ENCODE measurements around the gene ZDHHC7. TPM values are rescaled to one million over a fixed set of nuclear protein-coding genes. Genes with fewer than 3 reads are reported as not detected.
A peak's percentile ranks its signal among the peaks of the same experiment; 100 is the strongest.

ZDHHC7 gene
- total and polyA plus RNA-seq, 9 of the 15 experiments (the other 6 are each of a cell fraction or from before 2014, with no cell fraction given) = 1.7 to 49.7 (median 37.4) TPM

DNA sequence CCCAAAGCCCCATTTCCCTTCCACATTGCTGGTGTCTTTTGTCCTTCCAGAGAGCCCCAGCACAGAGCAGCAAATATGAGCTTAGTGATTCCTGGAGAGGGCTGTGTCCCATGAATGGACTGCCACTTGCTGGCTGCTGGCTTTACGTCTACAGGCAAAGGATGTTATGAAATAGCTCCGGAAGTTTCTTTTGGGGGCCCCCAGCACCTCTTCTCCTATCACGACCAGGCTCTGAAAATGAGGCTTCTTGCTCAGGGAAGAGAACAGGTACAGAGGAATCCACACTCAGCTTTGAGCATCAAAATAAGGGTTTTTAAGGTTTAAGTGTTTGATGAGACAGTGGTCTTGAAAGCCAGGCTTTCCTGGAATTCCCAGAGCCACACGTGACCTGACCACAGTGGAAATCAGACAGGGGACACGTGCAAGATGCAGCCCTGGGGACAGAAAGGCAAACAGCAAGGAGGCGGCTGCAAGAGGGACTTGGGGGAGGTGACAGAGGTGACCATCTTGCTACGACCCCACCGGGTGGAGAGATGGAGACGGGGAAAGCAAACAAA is 58.1 kb downstream of the ZDHHC7 start (continued):
- TF ChIP-seq, protein P1, sequence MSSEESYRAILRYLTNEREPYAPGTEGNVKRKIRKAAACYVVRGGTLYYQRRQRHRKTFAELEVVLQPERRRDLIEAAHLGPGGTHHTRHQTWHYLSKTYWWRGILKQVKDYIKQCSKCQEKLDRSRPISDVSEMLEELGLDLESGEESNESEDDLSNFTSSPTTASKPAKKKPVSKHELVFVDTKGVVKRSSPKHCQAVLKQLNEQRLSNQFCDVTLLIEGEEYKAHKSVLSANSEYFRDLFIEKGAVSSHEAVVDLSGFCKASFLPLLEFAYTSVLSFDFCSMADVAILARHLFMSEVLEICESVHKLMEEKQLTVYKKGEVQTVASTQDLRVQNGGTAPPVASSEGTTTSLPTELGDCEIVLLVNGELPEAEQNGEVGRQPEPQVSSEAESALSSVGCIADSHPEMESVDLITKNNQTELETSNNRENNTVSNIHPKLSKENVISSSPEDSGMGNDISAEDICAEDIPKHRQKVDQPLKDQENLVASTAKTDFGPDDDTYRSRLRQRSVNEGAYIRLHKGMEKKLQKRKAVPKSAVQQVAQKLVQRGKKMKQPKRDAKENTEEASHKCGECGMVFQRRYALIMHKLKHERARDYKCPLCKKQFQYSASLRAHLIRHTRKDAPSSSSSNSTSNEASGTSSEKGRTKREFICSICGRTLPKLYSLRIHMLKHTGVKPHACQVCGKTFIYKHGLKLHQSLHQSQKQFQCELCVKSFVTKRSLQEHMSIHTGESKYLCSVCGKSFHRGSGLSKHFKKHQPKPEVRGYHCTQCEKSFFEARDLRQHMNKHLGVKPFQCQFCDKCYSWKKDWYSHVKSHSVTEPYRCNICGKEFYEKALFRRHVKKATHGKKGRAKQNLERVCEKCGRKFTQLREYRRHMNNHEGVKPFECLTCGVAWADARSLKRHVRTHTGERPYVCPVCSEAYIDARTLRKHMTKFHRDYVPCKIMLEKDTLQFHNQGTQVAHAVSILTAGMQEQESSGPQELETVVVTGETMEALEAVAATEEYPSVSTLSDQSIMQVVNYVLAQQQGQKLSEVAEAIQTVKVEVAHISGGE (CRISPR knock-in tag; IDR thresholded peaks at IDR 0.05) = no peak
- TF ChIP-seq GMEB1 (CRISPR knock-in tag; IDR thresholded peaks at IDR 0.05) = no peak
- no peak for TF ChIP-seq ARNT (IDR thresholded peaks at IDR 0.05)
- no peak for TF ChIP-seq ZNF232 (CRISPR knock-in tag; IDR thresholded peaks at IDR 0.05)
- no peak for TF ChIP-seq FOXM1 (IDR thresholded peaks at IDR 0.05; ENCODE audit: low read depth)
- no peak for TF ChIP-seq FOXM1 (CRISPR knock-in tag; IDR thresholded peaks at IDR 0.05; ENCODE audit: low read depth)
- no peak for TF ChIP-seq GTF2E2 (tag; IDR thresholded peaks at IDR 0.05)
- no peak for TF ChIP-seq HSF4 (CRISPR knock-in tag; IDR thresholded peaks at IDR 0.05; ENCODE audit: borderline replicate concordance)
- no peak for TF ChIP-seq SRF (CRISPR knock-in tag; IDR thresholded peaks at IDR 0.05)
- no peak for TF ChIP-seq NFXL1 (CRISPR knock-in tag; IDR thresholded peaks at IDR 0.05)
- TF ChIP-seq KHSRP (IDR thresholded peaks at IDR 0.05) = no peak
- no peak for TF ChIP-seq ZSCAN29 (IDR thresholded peaks at IDR 0.05)
- no peak for TF ChIP-seq ZNF586 (CRISPR knock-in tag; conservative IDR thresholded peaks at IDR 0.05)
- TF ChIP-seq ERF (CRISPR knock-in tag; IDR thresholded peaks at IDR 0.05) = no peak
- TF ChIP-seq, protein P2, sequence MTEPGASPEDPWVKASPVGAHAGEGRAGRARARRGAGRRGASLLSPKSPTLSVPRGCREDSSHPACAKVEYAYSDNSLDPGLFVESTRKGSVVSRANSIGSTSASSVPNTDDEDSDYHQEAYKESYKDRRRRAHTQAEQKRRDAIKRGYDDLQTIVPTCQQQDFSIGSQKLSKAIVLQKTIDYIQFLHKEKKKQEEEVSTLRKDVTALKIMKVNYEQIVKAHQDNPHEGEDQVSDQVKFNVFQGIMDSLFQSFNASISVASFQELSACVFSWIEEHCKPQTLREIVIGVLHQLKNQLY (CRISPR knock-in tag; conservative IDR thresholded peaks at IDR 0.05) = no peak
- no peak for TF ChIP-seq SMAD1 (IDR thresholded peaks at IDR 0.05; ENCODE audit: low read depth, low read length, partially characterized antibody)
- TF ChIP-seq NONO (IDR thresholded peaks at IDR 0.05; ENCODE audit: low read depth in 2 of 2, low read length in 1 of 2) = no peak
- TF ChIP-seq PHF21A (IDR thresholded peaks at IDR 0.05; ENCODE audit: borderline replicate concordance, low read depth) = no peak
- no peak for TF ChIP-seq WHSC1 (IDR thresholded peaks at IDR 0.05; ENCODE audit: low read length)
- peak; percentile 63 for TF ChIP-seq ETV1 (tag; conservative IDR thresholded peaks at IDR 0.05; ENCODE audit: low read depth)
- no peak for TF ChIP-seq TEAD4 (IDR thresholded peaks at IDR 0.05; ENCODE audit: low read length)
- no peak for TF ChIP-seq TEAD4 (CRISPR knock-in tag; IDR thresholded peaks at IDR 0.05; ENCODE audit: borderline replicate concordance)
- TF ChIP-seq CCAR2 (IDR thresholded peaks at IDR 0.05; ENCODE audit: low read depth, low read length) = no peak
- no peak for TF ChIP-seq CBX2 (IDR thresholded peaks at IDR 0.05; ENCODE audit: insufficient read depth, low read length, poor library complexity, severe bottlenecking)
- peak; percentile 15; the same call in 1 of the 2 replicates for TF ChIP-seq BACH1 (tag; IDR thresholded peaks at IDR 0.05)

Measured in K562 (cell line).